ENCODE data around the gene TRIM40. TPM values are rescaled to one million over a fixed set of nuclear protein-coding genes. Genes with fewer than 3 reads are reported as not detected.

The TRIM40 gene
- total RNA-seq, 4 donors from 2014 or later: not detected

DNA sequence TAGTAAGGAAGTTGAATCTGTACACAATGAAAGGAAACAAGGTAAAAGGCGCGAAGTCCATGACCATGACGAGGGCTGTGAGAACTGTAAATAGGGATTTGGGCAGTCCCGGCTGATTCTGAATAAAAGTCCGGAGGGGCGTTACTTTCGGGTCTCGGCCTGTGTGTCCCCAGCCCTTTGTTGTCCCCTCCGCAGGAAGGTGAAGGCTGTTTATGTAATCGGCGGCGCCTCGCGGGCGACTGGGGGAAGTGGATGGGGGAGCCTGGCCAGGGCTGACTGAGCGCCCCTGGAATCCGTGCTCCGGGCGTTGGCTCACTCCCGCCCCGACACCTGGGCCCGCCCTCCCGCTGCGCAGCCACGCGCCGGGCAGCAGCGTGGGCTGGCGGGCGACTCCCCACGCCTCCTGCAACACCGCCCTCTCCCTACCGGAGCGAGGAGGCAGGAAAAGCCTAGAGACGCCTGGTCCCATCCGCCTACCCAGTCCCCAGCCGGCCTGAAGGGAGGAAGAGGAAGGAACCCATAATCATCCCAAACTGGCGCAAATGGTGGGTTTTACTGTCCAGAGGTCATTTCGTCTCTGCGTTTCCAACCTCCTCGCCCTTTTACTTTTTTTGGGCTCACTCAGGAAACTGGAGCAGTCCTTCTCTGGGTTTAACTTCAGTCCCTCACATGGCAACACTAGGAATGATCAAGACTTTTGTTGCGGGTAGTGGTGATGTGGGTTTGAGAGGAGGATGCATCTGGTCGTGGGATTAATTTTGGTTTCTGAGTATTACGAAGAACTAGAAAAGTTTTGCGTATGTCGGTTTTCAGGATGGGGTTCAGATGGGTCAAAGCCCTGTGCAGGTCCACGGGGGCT, 35.1 kb upstream of the TRIM40 start:
- Histone ChIP-seq H3K9me3 (no peaks in the 10 kb centered on the region), H3K27ac (peak overlapping the region in 2 of 4 donors; percentile 12 to 21), H3K27me3 (peaks cover 35 to 51% (median 37%) of the 10 kb centered on the region in 3 donors), H3K4me3 (peak overlapping the region; percentile 50 to 60 (median 58)), H3K4me1 (peaks cover 17 to 26% of the 10 kb centered on the region in 2 donors), H3K36me3 (no peaks in the 10 kb centered on the region)
- no peak for ATAC-seq
- in situ Hi-C loops (cut with MboI; ENCODE audit: low sequenced_read_pairs in 4 of 4): no loop called here
- TF ChIP-seq CTCF (IDR thresholded peaks at IDR 0.05 in 4 of 5, conservative IDR thresholded peaks at IDR 0.05 in 1 of 5) (no peak), POLR2A (IDR thresholded peaks at IDR 0.05) (no peak)
- DNase-seq: no peak
- intact Hi-C loops (cut with DNase I; ENCODE audit: low total_unique reads): loop anchor here (5.0 kb wide), 1 partner anchor 156 kb away; no protein-coding TSS in a partner anchor

- intact Hi-C loops (cut with DNase I; ENCODE audit: low total_unique reads): loop anchor here (1.0 to 5.0 kb wide), 4 partner anchors 34 to 243 kb away; partner anchors contain the start of genes PPP1R11, RPP21 and TRIM26
- H3K9me3 ChIP-seq: no peaks in the 10 kb centered on the region
- peaks cover 35 to 49% (median 37%) of the 10 kb centered on the region in 3 donors for H3K27me3 ChIP-seq
- peak overlapping the region; percentile 50 to 60 (median 58) for H3K4me3 ChIP-seq
- no peaks in the 10 kb centered on the region for H3K36me3 ChIP-seq
- ATAC-seq (peak; percentile 81 to 84), DNase-seq (peak; percentile 83 to 85)
- H3K27ac ChIP-seq: peak overlapping the region; percentile 72 to 77 (median 74)
- in situ Hi-C loops (cut with MboI; ENCODE audit: low sequenced_read_pairs in 4 of 4): no loop called here
- H3K4me1 ChIP-seq: peaks cover 17 to 26% of the 10 kb centered on the region in 2 donors
- TF ChIP-seq POLR2A (IDR thresholded peaks at IDR 0.05) (peak; percentile 52 to 72), CTCF (IDR thresholded peaks at IDR 0.05 in 4 of 5, conservative IDR thresholded peaks at IDR 0.05 in 1 of 5) (peak in 2 of 5 experiments; percentile 12 to 13)
Measured at GRCh38 chr6:30101444-30102413, 34.2 kb upstream of the TRIM40 start.

GRCh38 chr6:30102414-30102969, 33.4 kb upstream of the TRIM40 start:
- Histone ChIP-seq H3K27me3 (peaks cover 30 to 43% (median 36%) of the 10 kb centered on the region in 3 donors), H3K4me3 (peak overlapping the region; percentile 58 to 60 (median 58)), H3K27ac (peak overlapping the region; percentile 72 to 77 (median 74)), H3K36me3 (no peaks in the 10 kb centered on the region), H3K4me1 (peaks cover 17 to 26% of the 10 kb centered on the region in 2 donors), H3K9me3 (no peaks in the 10 kb centered on the region)
- peak in 1 of 2 donors; percentile 58 for DNase-seq
- in situ Hi-C loops (cut with MboI; ENCODE audit: low sequenced_read_pairs in 4 of 4): no loop called here
- no peak for TF ChIP-seq POLR2A (IDR thresholded peaks at IDR 0.05)
- TF ChIP-seq CTCF (IDR thresholded peaks at IDR 0.05 in 4 of 5, conservative IDR thresholded peaks at IDR 0.05 in 1 of 5): no peak
- ATAC-seq: peak; percentile 54 to 58
- intact Hi-C loops (cut with DNase I; ENCODE audit: low total_unique reads): loop anchor here (1.0 to 5.0 kb wide), 4 partner anchors 35 to 242 kb away; partner anchors contain the start of genes PPP1R11, RPP21 and TRIM26
